ENCODE data around the gene BZW2.

Gene BZW2

DNA sequence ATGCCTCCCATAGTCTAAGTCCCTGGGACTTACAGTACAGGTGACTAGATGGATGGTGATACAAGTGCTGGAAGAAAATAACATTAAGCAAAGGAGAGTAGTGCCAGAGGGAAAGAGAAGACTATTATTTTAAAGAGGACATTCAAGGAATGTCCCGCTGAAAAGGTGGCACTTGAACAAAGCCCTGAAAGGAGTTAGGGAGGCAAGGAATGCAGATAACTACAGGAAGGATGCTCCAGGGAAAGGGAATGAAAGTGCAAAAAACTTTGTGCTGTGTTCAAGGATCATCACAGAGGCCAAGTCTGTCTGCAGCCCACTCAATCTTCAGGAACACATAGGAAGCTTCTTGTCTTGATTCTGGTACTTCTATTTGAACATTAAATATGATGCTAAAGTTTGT, 15.3 kb upstream of the BZW2 start:
- no peak overlapping the region for H3K27ac ChIP-seq
- TF ChIP-seq, protein P1, sequence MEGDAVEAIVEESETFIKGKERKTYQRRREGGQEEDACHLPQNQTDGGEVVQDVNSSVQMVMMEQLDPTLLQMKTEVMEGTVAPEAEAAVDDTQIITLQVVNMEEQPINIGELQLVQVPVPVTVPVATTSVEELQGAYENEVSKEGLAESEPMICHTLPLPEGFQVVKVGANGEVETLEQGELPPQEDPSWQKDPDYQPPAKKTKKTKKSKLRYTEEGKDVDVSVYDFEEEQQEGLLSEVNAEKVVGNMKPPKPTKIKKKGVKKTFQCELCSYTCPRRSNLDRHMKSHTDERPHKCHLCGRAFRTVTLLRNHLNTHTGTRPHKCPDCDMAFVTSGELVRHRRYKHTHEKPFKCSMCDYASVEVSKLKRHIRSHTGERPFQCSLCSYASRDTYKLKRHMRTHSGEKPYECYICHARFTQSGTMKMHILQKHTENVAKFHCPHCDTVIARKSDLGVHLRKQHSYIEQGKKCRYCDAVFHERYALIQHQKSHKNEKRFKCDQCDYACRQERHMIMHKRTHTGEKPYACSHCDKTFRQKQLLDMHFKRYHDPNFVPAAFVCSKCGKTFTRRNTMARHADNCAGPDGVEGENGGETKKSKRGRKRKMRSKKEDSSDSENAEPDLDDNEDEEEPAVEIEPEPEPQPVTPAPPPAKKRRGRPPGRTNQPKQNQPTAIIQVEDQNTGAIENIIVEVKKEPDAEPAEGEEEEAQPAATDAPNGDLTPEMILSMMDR (conservative IDR thresholded peaks at IDR 0.05), result no peak
- no peak for TF ChIP-seq ZFX (IDR thresholded peaks at IDR 0.05)

DNA sequence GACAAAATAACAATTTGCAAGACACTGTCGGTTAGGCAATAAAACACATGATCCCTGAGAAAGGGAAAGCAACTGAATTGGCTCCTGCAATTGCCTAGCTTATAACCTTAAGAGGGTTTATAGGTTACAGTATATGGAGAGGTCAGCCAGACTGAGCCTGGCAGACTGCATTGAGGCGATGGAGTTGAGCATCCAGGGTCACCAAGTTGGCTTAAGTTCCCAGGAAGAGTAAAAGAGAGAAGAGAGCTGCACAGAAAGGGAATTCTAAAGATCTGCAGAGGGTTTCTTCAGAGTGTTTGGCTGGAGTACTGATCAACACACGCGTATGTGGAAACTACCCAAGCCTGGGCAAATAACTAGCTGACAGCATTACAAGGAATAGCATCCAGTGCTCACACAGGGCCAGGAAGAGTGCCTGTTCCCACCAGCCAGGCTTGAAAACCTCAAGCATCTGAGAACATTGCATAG, 11.7 kb upstream of the BZW2 start:
- no peak overlapping the region for H3K27ac ChIP-seq
- no peak for TF ChIP-seq ZFX (IDR thresholded peaks at IDR 0.05)
- TF ChIP-seq, protein P1 (conservative IDR thresholded peaks at IDR 0.05), result no peak

DNA sequence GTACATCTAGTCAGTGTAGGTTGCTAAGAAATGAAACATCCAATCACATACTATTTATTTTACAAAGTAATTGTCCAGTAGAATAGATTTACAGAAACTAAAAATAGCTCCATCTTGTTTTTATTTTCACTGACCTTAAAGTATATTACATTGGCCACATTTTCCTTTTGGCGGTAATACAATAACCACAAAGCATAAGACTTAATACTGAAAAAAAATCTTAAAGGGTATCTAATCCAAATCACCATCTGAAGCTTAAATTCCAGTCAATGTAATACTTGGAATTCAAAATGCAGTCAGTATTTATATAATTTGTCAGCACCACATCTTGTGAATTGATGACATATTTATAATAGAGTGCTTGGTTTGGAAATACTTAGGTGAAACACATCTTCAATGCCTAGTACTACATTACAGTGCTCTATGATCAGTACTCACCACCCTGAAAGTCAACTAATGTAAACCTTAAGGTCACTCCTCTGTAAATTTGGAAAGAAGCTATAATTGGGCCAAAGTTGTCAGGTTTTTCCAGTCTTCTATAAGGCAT, 9.4 kb upstream of the BZW2 start:
- H3K27ac ChIP-seq, result no peak overlapping the region
- no peak for TF ChIP-seq ZFX (IDR thresholded peaks at IDR 0.05)
- TF ChIP-seq, protein P1 (conservative IDR thresholded peaks at IDR 0.05), result no peak

DNA sequence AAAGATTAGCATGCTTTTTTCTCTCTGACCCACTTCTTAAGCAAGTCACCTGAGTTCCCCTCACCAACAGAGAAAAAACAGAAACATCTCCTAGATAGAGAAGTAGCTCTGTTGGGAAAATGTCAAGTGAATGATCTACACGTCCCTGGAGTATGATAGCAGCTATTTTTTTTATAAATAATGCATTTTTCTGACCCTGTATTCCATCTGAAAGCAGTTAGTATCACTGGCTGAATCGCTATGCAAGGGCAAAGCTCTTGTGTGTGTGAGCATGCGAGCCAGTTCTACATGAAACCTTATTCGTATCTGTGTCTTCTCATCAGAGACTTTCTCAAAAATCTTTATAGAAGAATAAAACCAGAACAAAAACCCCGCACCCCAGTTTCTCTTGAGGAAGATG, 8.6 kb upstream of the BZW2 start:
- H3K27ac ChIP-seq, result no peak overlapping the region
- TF ChIP-seq ZFX (IDR thresholded peaks at IDR 0.05), result no peak
- TF ChIP-seq, protein P1 (conservative IDR thresholded peaks at IDR 0.05), result no peak

DNA sequence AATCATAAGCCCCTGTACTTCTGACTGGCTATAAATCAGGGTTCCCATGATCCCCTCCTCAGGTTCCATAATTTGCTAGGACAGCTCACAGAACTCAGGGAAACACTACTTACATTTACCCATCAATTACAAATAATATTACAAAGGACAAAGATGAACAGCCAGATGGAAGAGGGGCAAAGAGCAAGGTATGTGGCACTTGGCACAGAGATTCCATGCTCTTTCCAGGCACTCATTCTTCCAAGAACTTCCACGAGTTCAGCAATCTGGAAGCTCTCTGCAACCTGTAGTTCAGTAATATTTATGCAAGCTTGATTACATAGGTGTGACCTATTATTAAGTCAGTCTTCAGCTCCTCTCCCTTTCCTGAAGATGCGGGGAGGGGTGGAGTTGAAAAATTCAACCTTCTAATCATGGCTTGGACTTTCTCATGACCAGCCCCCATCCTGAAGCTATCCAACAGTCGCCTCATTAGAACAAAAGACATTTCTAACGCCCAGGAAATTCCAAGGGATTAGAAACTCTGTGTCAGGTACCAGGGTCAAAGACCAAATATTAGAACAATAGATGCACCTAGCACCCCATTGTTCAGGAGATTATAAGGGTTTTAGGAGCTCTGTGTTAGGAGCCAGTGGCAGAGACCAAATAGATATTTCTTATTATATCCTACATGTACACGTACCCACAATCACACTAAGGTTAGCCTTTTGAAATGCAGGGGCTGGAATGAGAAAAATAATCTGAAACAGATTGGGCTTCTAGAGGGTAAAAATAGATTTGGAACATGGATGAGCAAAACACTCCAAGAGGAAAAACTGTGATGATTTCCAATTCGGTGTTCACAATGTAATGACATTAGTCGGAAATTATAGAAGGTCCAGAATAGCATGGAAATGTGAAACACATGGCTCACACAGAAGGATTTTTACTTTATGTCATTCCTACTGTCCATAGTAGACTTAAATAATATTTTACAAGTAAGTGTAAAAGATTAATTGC, 7.4 kb upstream of the BZW2 start:
- no peak for TF ChIP-seq ZFX (IDR thresholded peaks at IDR 0.05)
- TF ChIP-seq, protein P1 (conservative IDR thresholded peaks at IDR 0.05), result no peak
- no peak overlapping the region for H3K27ac ChIP-seq

- no peak for TF ChIP-seq ZFX (IDR thresholded peaks at IDR 0.05)
- TF ChIP-seq, protein P1 (conservative IDR thresholded peaks at IDR 0.05), result no peak
- H3K27ac ChIP-seq, result no peak overlapping the region; the same call in 1 of the 2 replicates
Observed at GRCh38 chr7:16644157-16644556, 1.8 kb upstream of the BZW2 start.
